ENCODE results near the gene ANKS1B. TPM values are rescaled to one million over a fixed set of nuclear protein-coding genes. Genes with fewer than 3 reads are reported as not detected.

The ANKS1B gene
- total RNA-seq, 1 experiment from 2014 or later = 0.54 TPM

GRCh38 chr12:98954506-98954905, 1030.2 kb downstream of the ANKS1B start:
- Histone ChIP-seq H3K27me3 (ENCODE audit: insufficient read depth, low read length) (peaks cover 7% of the 10 kb centered on the region; the same call in 1 of the 2 replicates), H3K79me2 (ENCODE audit: insufficient read depth, low read length) (no peaks in the 10 kb centered on the region), H3K27ac (ENCODE audit: low read depth, low read length) (no peak overlapping the region), H2AFZ (ENCODE audit: low read depth, low read length, poor library complexity, severe bottlenecking) (no peak overlapping the region), H3K9me2 (ENCODE audit: insufficient read depth) (no peaks in the 10 kb centered on the region; the same call in 1 of the 2 replicates), H3K9ac (ENCODE audit: low read length) (no peak overlapping the region), H3K4me3 (replicated peaks in 1 of 2; ENCODE audit: low read depth in 1 of 2, low read length in 2 of 2) (no peak overlapping the region), H4K20me1 (ENCODE audit: insufficient read depth) (no peaks in the 10 kb centered on the region), H3K4me2 (ENCODE audit: low read length) (no peak overlapping the region), H3K4me1 (ENCODE audit: control insufficient read depth in 1 of 2, insufficient read depth in 2 of 2, low read length in 2 of 2) (no peaks in the 10 kb centered on the region), H3K36me3 (ENCODE audit: control insufficient read depth in 1 of 2, insufficient read depth in 2 of 2, low read length in 2 of 2) (no peaks in the 10 kb centered on the region), H3K9me3 (ENCODE audit: control insufficient read depth in 1 of 2, insufficient read depth in 1 of 2, low read depth in 1 of 2, low read length in 2 of 2) (no peaks in the 10 kb centered on the region)
- DNase-seq (ENCODE audit: low read depth, low spot score) (no peak), ATAC-seq (no peak)
- ChIA-PET POLR2A (no interaction called here), RAD21 (ENCODE audit: low non-redundant PET in 1 of 2, low total read pairs in 2 of 2, uncharacterized antibody in 2 of 2, unreplicated experiment in 2 of 2) (no interaction called here), CTCF (interaction anchor here (1.5 to 1.8 kb wide), 2 partner anchors 15 to 44 kb away, joined by 3 to 13 read pairs; no protein-coding TSS in a partner anchor)
- intact Hi-C loops (cut with micrococcal nuclease) = loop anchor here (2.0 kb wide), 1 partner anchor 44 kb away; no protein-coding TSS in a partner anchor
- BruUV-seq (replicated peaks) = no TSS peak
- TF ChIP-seq CTCF (IDR thresholded peaks at IDR 0.05 in 2 of 3, conservative IDR thresholded peaks at IDR 0.05 in 1 of 3; ENCODE audit: borderline replicate concordance in 1 of 3, insufficient read depth in 1 of 3, low read depth in 2 of 3, low read length in 2 of 3) (no peak), ZFX (IDR thresholded peaks at IDR 0.05) (no peak), CBX3 (IDR thresholded peaks at IDR 0.05; ENCODE audit: low read depth) (no peak), EZH2 (IDR thresholded peaks at IDR 0.05) (no peak), FOSL1 (IDR thresholded peaks at IDR 0.05; ENCODE audit: low read depth) (no peak), ATF3 (IDR thresholded peaks at IDR 0.05) (no peak), ZNF274 (IDR thresholded peaks at IDR 0.05; ENCODE audit: low read depth, low read length) (no peak), YY1 (IDR thresholded peaks at IDR 0.05; ENCODE audit: extremely low read depth, insufficient replicate concordance, low read depth, low read length) (no peak)

GRCh38 chr12:98951406-98951805, 1033.3 kb downstream of the ANKS1B start:
- intact Hi-C loops (cut with micrococcal nuclease) = no loop called here
- no peaks in the 10 kb centered on the region for H3K36me3 ChIP-seq (ENCODE audit: control insufficient read depth in 1 of 2, insufficient read depth in 2 of 2, low read length in 2 of 2)
- H3K4me2 ChIP-seq (ENCODE audit: low read length) = no peak overlapping the region
- no peak overlapping the region for H3K9ac ChIP-seq (ENCODE audit: low read length)
- no peaks in the 10 kb centered on the region; the same call in 1 of the 2 replicates for H3K9me2 ChIP-seq (ENCODE audit: insufficient read depth)
- no peaks in the 10 kb centered on the region for H4K20me1 ChIP-seq (ENCODE audit: insufficient read depth)
- no peaks in the 10 kb centered on the region for H3K4me1 ChIP-seq (ENCODE audit: control insufficient read depth in 1 of 2, insufficient read depth in 2 of 2, low read length in 2 of 2)
- ChIA-PET RAD21 (ENCODE audit: low non-redundant PET in 1 of 2, low total read pairs in 2 of 2, uncharacterized antibody in 2 of 2, unreplicated experiment in 2 of 2) (no interaction called here), CTCF (no interaction called here), POLR2A (no interaction called here)
- no peak overlapping the region for H3K27ac ChIP-seq (ENCODE audit: low read depth, low read length)
- no peaks in the 10 kb centered on the region for H3K9me3 ChIP-seq (ENCODE audit: control insufficient read depth in 1 of 2, insufficient read depth in 1 of 2, low read depth in 1 of 2, low read length in 2 of 2)
- H2AFZ ChIP-seq (ENCODE audit: low read depth, low read length, poor library complexity, severe bottlenecking) = no peak overlapping the region
- H3K79me2 ChIP-seq (ENCODE audit: insufficient read depth, low read length) = no peaks in the 10 kb centered on the region
- BruUV-seq (replicated peaks) = no TSS peak
- no peak for DNase-seq (ENCODE audit: low read depth, low spot score)
- peaks cover 18% of the 10 kb centered on the region for H3K27me3 ChIP-seq (ENCODE audit: insufficient read depth, low read length)
- no peak for ATAC-seq
- no peak overlapping the region for H3K4me3 ChIP-seq (replicated peaks in 1 of 2; ENCODE audit: low read depth in 1 of 2, low read length in 2 of 2)
- no peak for TF ChIP-seq YY1 (IDR thresholded peaks at IDR 0.05; ENCODE audit: extremely low read depth, insufficient replicate concordance, low read depth, low read length)
- no peak for TF ChIP-seq SP1 (IDR thresholded peaks at IDR 0.05; ENCODE audit: low read depth)
- no peak for TF ChIP-seq CBX3 (IDR thresholded peaks at IDR 0.05; ENCODE audit: low read depth)
- TF ChIP-seq CEBPB (IDR thresholded peaks at IDR 0.05; ENCODE audit: low read depth) = no peak
- no peak for TF ChIP-seq EGR1 (IDR thresholded peaks at IDR 0.05; ENCODE audit: low read depth)
- TF ChIP-seq EZH2 (IDR thresholded peaks at IDR 0.05) = no peak
- no peak for TF ChIP-seq JUND (IDR thresholded peaks at IDR 0.05)
- no peak for TF ChIP-seq MAX (IDR thresholded peaks at IDR 0.05)
- TF ChIP-seq ZBTB33 (IDR thresholded peaks at IDR 0.05; ENCODE audit: extremely low read depth, insufficient replicate concordance, low read length) = no peak
- no peak for TF ChIP-seq EZH2phosphoT487 (IDR thresholded peaks at IDR 0.05; ENCODE audit: borderline replicate concordance)
- TF ChIP-seq ZFX (IDR thresholded peaks at IDR 0.05) = no peak
- no peak for TF ChIP-seq FOSL1 (IDR thresholded peaks at IDR 0.05; ENCODE audit: low read depth)

Measured in HCT116 (cell line).